HPDE6-E6E7 (cell line): ENCODE measurements around the gene GUF1.
"Not testable (repeated sequence)": the region's sequence is repeated elsewhere in the genome, so short reads cannot be mapped to it uniquely, and the experiment has no call there.

ENCODE experiments used
- DNase-seq: peaks from one replicate; pipeline ENCODE4 v3.0.0; 2011; ENCODE audit warnings: missing footprints; ENCODE audit errors: extremely low spot score

GUF1 gene

GRCh38 chr4:44701037-44701436 lies 22.8 kb downstream of the GUF1 start:
- no peak for DNase-seq

GRCh38 chr4:44704673-44705072 lies 26.5 kb downstream of the GUF1 start:
- no peak for DNase-seq

- no peak for DNase-seq
These were observed 34.9 kb downstream of the GUF1 start for GRCh38 chr4:44713125-44713524.

GRCh38 chr4:44716597-44716996 lies 38.4 kb downstream of the GUF1 start:
- no peak for DNase-seq

- no peak for DNase-seq
These were observed 42.2 kb downstream of the GUF1 start for GRCh38 chr4:44720371-44720770.

- DNase-seq = peak; percentile 21
These were observed 43.8 kb downstream of the GUF1 start for GRCh38 chr4:44722001-44722400.

GRCh38 chr4:44725166-44725565 lies 46.9 kb downstream of the GUF1 start:
- DNase-seq = no peak

- no peak for DNase-seq
These were observed 47.5 kb downstream of the GUF1 start for GRCh38 chr4:44725726-44726037.

GRCh38 chr4:44726038-44726871 lies 48.0 kb downstream of the GUF1 start, which contains the start of gene GNPDA2:
Gene GNPDA2, minus strand, starts transcription at chr4:44726556. Its CDS starts 4,349 bp downstream, at chr4:44722207.
- DNase-seq = peak; percentile 78

GRCh38 chr4:44727471-44727870 lies 49.3 kb downstream of the GUF1 start:
- no peak for DNase-seq

- DNase-seq = not testable (repeated sequence)
These were observed 50.5 kb downstream of the GUF1 start for GRCh38 chr4:44728694-44729093.

- DNase-seq = no peak
These were observed 58.7 kb downstream of the GUF1 start for GRCh38 chr4:44736900-44737299.

- DNase-seq = no peak
These were observed 60.4 kb downstream of the GUF1 start for GRCh38 chr4:44738615-44739014.

GRCh38 chr4:44740201-44740600 lies 62.0 kb downstream of the GUF1 start:
- DNase-seq = no peak
